Measurements from ENCODE around the gene LIMA1. TPM values are rescaled to one million over a fixed set of nuclear protein-coding genes. Genes with fewer than 3 reads are reported as not detected.

LIMA1 gene
- total RNA-seq, 3 donors from 2014 or later (not counting 1 experiment from before 2014, with no cell fraction given): 12.0 to 16.2 (median 13.7) TPM

DNA sequence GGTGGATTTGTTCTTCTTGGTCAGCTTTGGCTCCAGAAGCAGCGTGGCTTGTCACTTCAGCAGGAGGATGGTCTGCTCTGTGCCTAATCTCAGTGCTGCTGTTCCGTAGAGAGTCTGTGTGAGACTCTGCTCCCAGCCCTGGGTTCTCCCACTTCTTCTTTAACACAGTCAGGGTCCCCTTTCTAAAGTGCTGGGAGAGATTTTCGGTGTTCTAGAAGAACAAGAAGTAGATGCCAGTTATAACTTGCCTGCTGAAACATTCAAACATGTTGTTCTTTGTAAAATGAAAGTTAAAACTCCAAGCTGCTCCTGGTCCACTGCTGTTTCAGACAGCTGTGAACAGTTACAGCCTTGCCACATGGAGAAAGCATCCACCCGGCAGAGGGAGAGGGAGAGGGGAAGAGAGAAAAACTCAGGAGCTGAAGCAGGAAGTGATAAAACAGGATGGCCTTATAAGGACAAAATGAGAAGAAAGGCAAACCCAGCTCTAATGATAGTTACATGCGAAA, 61.0 kb downstream of the LIMA1 start:
- Histone ChIP-seq H3K36me3 (ENCODE audit: control insufficient read depth, insufficient read depth, low read length) (no peaks in the 10 kb centered on the region), H3K9me3 (ENCODE audit: control insufficient read depth, insufficient read depth, low read length) (no peaks in the 10 kb centered on the region), H3K4me1 (ENCODE audit: control insufficient read depth, insufficient read depth, low read length) (peaks cover 35% of the 10 kb centered on the region), H3K27me3 (ENCODE audit: control insufficient read depth, insufficient read depth, low read length) (no peaks in the 10 kb centered on the region), H3K4me3 (ENCODE audit: low read length) (peak overlapping the region; percentile 53), H3K27ac (ENCODE audit: low read length) (peak overlapping the region; percentile 78)
- WGBS (ENCODE audit: insufficient coverage): 10% methylated on average over 4 of the region's 5 CpGs
- no peaks in the 10 kb centered on the region for H3K9me3 Mint-ChIP-seq
- intact Hi-C loops (cut with micrococcal nuclease): loop anchor here (10.0 kb wide), 1 partner anchor 182 kb away; the partner anchor contains the start of gene LARP4
- DNase-seq (peak in 1 of 2 donors; percentile 65), ATAC-seq (peak; percentile 35 to 56 (median 42))
- no peak overlapping the region for H3K4me3 Mint-ChIP-seq
- H3K27me3 Mint-ChIP-seq (ENCODE audit: low read depth in 2 of 2): no peaks in the 10 kb centered on the region
- H3K27ac Mint-ChIP-seq: no peak overlapping the region
- TF ChIP-seq, protein P1, sequence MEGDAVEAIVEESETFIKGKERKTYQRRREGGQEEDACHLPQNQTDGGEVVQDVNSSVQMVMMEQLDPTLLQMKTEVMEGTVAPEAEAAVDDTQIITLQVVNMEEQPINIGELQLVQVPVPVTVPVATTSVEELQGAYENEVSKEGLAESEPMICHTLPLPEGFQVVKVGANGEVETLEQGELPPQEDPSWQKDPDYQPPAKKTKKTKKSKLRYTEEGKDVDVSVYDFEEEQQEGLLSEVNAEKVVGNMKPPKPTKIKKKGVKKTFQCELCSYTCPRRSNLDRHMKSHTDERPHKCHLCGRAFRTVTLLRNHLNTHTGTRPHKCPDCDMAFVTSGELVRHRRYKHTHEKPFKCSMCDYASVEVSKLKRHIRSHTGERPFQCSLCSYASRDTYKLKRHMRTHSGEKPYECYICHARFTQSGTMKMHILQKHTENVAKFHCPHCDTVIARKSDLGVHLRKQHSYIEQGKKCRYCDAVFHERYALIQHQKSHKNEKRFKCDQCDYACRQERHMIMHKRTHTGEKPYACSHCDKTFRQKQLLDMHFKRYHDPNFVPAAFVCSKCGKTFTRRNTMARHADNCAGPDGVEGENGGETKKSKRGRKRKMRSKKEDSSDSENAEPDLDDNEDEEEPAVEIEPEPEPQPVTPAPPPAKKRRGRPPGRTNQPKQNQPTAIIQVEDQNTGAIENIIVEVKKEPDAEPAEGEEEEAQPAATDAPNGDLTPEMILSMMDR (IDR thresholded peaks at IDR 0.05): no peak
- no peaks in the 10 kb centered on the region for H3K36me3 Mint-ChIP-seq
- H3K4me1 Mint-ChIP-seq: peaks cover 13 to 19% of the 10 kb centered on the region in 2 donors

DNA sequence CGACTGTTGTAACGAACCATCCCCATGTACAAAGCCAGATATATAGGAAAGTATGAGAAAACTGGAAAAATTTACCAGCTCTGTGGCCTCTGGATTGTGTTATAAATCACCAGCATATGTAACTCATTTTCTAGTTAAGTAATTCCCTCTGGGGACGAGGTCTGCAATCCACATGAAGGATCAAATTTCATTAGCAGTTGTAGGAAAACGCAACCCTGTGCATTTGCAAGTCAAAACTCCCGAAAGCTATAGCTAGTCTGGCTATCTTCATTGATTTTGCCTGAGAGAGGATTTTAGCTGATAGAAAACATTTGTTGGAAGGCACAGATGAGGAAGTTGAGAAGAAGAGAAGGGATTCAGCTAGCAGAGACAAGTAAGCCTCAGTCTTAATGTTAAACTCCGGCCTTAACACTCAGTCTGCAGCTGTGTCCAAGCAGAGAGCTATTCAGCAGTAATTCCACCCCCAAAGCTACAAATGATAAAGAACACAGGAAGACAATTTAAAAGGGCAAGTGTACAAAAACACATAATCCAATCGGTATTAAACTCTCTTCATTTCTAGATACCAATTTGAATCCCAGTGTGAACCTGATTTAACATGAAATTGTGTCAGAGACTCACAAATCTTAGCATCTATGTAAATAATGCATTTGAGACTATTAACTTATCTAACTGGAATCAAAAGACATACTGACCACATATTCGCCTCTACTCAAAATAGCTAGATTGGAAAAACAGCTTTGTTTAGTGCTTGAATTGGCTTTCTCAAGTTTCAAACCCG, 61.9 kb downstream of the LIMA1 start:
- Histone ChIP-seq H3K9me3 (ENCODE audit: control insufficient read depth, insufficient read depth, low read length) (no peaks in the 10 kb centered on the region), H3K4me1 (ENCODE audit: control insufficient read depth, insufficient read depth, low read length) (peaks cover 35% of the 10 kb centered on the region), H3K4me3 (ENCODE audit: low read length) (peak overlapping the region; percentile 53), H3K27ac (ENCODE audit: low read length) (peak overlapping the region; percentile 78), H3K27me3 (ENCODE audit: control insufficient read depth, insufficient read depth, low read length) (no peaks in the 10 kb centered on the region), H3K36me3 (ENCODE audit: control insufficient read depth, insufficient read depth, low read length) (no peaks in the 10 kb centered on the region)
- H3K4me3 Mint-ChIP-seq: no peak overlapping the region
- H3K27me3 Mint-ChIP-seq (ENCODE audit: low read depth in 2 of 2): no peaks in the 10 kb centered on the region
- no peak overlapping the region for H3K27ac Mint-ChIP-seq
- no peaks in the 10 kb centered on the region for H3K9me3 Mint-ChIP-seq
- H3K4me1 Mint-ChIP-seq: peaks cover 13 to 23% of the 10 kb centered on the region in 2 donors
- H3K36me3 Mint-ChIP-seq: no peaks in the 10 kb centered on the region
- WGBS (ENCODE audit: insufficient coverage): 22% methylated on average over 7 of the region's 9 CpGs
- ATAC-seq (peak in 2 of 3 donors; percentile 8 to 25), DNase-seq (peak in 1 of 2 donors; percentile 27)
- intact Hi-C loops (cut with micrococcal nuclease): loop anchor here (10.0 kb wide), 1 partner anchor 183 kb away; the partner anchor contains the start of gene LARP4
- TF ChIP-seq, protein P1 (IDR thresholded peaks at IDR 0.05): no peak

DNA sequence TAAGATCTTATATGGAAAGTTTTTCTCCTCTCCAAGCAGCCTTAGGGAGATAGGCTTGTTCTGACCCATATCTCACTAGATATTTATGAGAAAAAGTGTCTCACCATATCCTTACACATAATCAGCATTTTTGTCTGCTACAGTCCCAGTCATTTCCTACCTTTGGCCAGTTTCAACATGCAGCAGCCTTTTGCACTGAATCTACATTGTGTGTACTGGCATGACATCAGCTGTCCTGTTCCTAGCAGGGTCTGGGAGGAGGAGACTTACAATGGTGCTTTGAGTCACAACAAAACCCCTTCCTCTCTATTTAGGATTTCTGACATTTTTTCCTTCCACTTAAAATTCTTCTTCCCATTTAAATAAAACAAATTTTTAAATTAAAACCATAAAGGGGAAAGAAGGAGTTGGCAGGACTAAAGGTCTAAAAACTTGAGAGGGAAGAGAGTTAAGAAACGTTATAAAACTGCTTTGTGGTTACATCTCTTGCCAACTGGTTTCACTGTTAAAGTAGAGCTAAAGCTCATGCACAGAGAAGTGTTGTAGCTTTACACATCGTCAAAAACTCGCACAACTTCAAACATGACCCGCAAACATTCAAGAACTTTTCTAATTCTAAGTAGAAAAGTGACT, 62.8 kb downstream of the LIMA1 start:
- no peaks in the 10 kb centered on the region for H3K36me3 ChIP-seq (ENCODE audit: control insufficient read depth, insufficient read depth, low read length)
- H3K27ac ChIP-seq (ENCODE audit: low read length): peak overlapping the region; percentile 78
- 5% methylated on average over 4 of the region's 4 CpGs for WGBS (ENCODE audit: insufficient coverage)
- no peaks in the 10 kb centered on the region for H3K27me3 ChIP-seq (ENCODE audit: control insufficient read depth, insufficient read depth, low read length)
- H3K9me3 ChIP-seq (ENCODE audit: control insufficient read depth, insufficient read depth, low read length): no peaks in the 10 kb centered on the region
- H3K4me3 ChIP-seq (ENCODE audit: low read length): peak overlapping the region; percentile 53
- H3K27me3 Mint-ChIP-seq (ENCODE audit: low read depth in 2 of 2): no peaks in the 10 kb centered on the region
- peaks cover 35% of the 10 kb centered on the region for H3K4me1 ChIP-seq (ENCODE audit: control insufficient read depth, insufficient read depth, low read length)
- intact Hi-C loops (cut with micrococcal nuclease): loop anchor here (10.0 kb wide), 1 partner anchor 184 kb away; the partner anchor contains the start of gene LARP4
- TF ChIP-seq, protein P1 (IDR thresholded peaks at IDR 0.05): no peak
- no peak overlapping the region for H3K27ac Mint-ChIP-seq
- peaks cover 13 to 23% of the 10 kb centered on the region in 2 donors for H3K4me1 Mint-ChIP-seq
- DNase-seq (peak in 1 of 2 donors; percentile 52), ATAC-seq (peak; percentile 60 to 70 (median 68))
- H3K36me3 Mint-ChIP-seq: no peaks in the 10 kb centered on the region
- H3K4me3 Mint-ChIP-seq: peak overlapping the region; percentile 25
- H3K9me3 Mint-ChIP-seq: no peaks in the 10 kb centered on the region

Data from natural killer cell (primary cell).